ENCODE data around the gene NKAP.
"Not testable (repeated sequence)": the region's sequence is repeated elsewhere in the genome, so short reads cannot be mapped to it uniquely, and the experiment has no call there.

The NKAP gene

GRCh38 chrX:119943185-119943988, at the start of gene NKAP:
Gene NKAP (minus strand): TSS chrX:119943751. CDS start chrX:119943605, 146 bp downstream.
- Mint-ChIP-seq H3K4me3 (peak within 1 kb of the TSS; percentile 93), H3K27me3 (no peaks in the 10 kb centered on the region), H3K4me1 (peaks cover 23% of the 10 kb centered on the region), H3K27ac (peak within 1 kb of the TSS; percentile 94), H3K36me3 (no peaks in the 10 kb centered on the region), H3K9me3 (no peaks in the 10 kb centered on the region)

GRCh38 chrX:119991005-119991787, 47.6 kb upstream of the NKAP start:
- Mint-ChIP-seq H3K9me3 (no peaks in the 10 kb centered on the region), H3K4me3 (peak overlapping the region; percentile 60), H3K4me1 (peaks cover 14% of the 10 kb centered on the region), H3K27ac (no peak overlapping the region), H3K36me3 (no peaks in the 10 kb centered on the region), H3K27me3 (peaks cover 34% of the 10 kb centered on the region)

GRCh38 chrX:119990556-119991004, 47.0 kb upstream of the NKAP start:
- H3K9me3 Mint-ChIP-seq: no peaks in the 10 kb centered on the region
- no peak overlapping the region for H3K27ac Mint-ChIP-seq
- peaks cover 14% of the 10 kb centered on the region for H3K4me1 Mint-ChIP-seq
- no peaks in the 10 kb centered on the region for H3K36me3 Mint-ChIP-seq
- peaks cover 32% of the 10 kb centered on the region for H3K27me3 Mint-ChIP-seq
- peak overlapping the region; percentile 60 for H3K4me3 Mint-ChIP-seq

GRCh38 chrX:119989905-119990555, 46.5 kb upstream of the NKAP start:
- H3K36me3 Mint-ChIP-seq: no peaks in the 10 kb centered on the region
- H3K4me3 Mint-ChIP-seq: peak overlapping the region; percentile 60
- peaks cover 33% of the 10 kb centered on the region for H3K27me3 Mint-ChIP-seq
- H3K27ac Mint-ChIP-seq: no peak overlapping the region
- H3K9me3 Mint-ChIP-seq: no peaks in the 10 kb centered on the region
- H3K4me1 Mint-ChIP-seq: peaks cover 14% of the 10 kb centered on the region

- Mint-ChIP-seq H3K4me1 (peaks cover 8% of the 10 kb centered on the region), H3K4me3 (no peak overlapping the region), H3K36me3 (no peaks in the 10 kb centered on the region), H3K9me3 (no peaks in the 10 kb centered on the region), H3K27me3 (peaks cover 30% of the 10 kb centered on the region), H3K27ac (no peak overlapping the region)
Measured at GRCh38 chrX:119986203-119986602, 42.7 kb upstream of the NKAP start.

- Mint-ChIP-seq H3K27me3 (peaks cover 21% of the 10 kb centered on the region), H3K36me3 (no peaks in the 10 kb centered on the region), H3K9me3 (no peaks in the 10 kb centered on the region), H3K4me1 (no peaks in the 10 kb centered on the region), H3K27ac (no peak overlapping the region), H3K4me3 (no peak overlapping the region)
Measured at GRCh38 chrX:119984652-119985051, 41.1 kb upstream of the NKAP start.

- no peaks in the 10 kb centered on the region for H3K36me3 Mint-ChIP-seq
- no peaks in the 10 kb centered on the region for H3K4me1 Mint-ChIP-seq
- H3K4me3 Mint-ChIP-seq: no peak overlapping the region
- H3K27ac Mint-ChIP-seq: no peak overlapping the region
- no peaks in the 10 kb centered on the region for H3K9me3 Mint-ChIP-seq
- H3K27me3 Mint-ChIP-seq: peaks cover 18% of the 10 kb centered on the region
Measured at GRCh38 chrX:119983494-119983893, 39.9 kb upstream of the NKAP start.

- Mint-ChIP-seq H3K9me3 (no peaks in the 10 kb centered on the region), H3K36me3 (no peaks in the 10 kb centered on the region), H3K4me3 (no peak overlapping the region), H3K27ac (no peak overlapping the region), H3K27me3 (peaks cover 15% of the 10 kb centered on the region), H3K4me1 (no peaks in the 10 kb centered on the region)
Measured at GRCh38 chrX:119982145-119982544, 38.6 kb upstream of the NKAP start.

- H3K36me3 Mint-ChIP-seq: no peaks in the 10 kb centered on the region
- no peak overlapping the region for H3K4me3 Mint-ChIP-seq
- H3K4me1 Mint-ChIP-seq: no peaks in the 10 kb centered on the region
- H3K27ac Mint-ChIP-seq: no peak overlapping the region
- no peaks in the 10 kb centered on the region for H3K9me3 Mint-ChIP-seq
- H3K27me3 Mint-ChIP-seq: peaks cover 15% of the 10 kb centered on the region
Measured at GRCh38 chrX:119981286-119982070, 37.9 kb upstream of the NKAP start.

- H3K27me3 Mint-ChIP-seq, H3K27ac Mint-ChIP-seq, H3K4me1 Mint-ChIP-seq, H3K36me3 Mint-ChIP-seq, H3K9me3 Mint-ChIP-seq, H3K4me3 Mint-ChIP-seq: not testable (repeated sequence)
Measured at GRCh38 chrX:119977172-119977571, 33.6 kb upstream of the NKAP start.

GRCh38 chrX:119971184-119971583, 27.6 kb upstream of the NKAP start:
- H3K9me3 Mint-ChIP-seq: no peaks in the 10 kb centered on the region
- no peak overlapping the region for H3K27ac Mint-ChIP-seq
- no peaks in the 10 kb centered on the region for H3K27me3 Mint-ChIP-seq

GRCh38 chrX:119970574-119970973, 27.0 kb upstream of the NKAP start:
- H3K27ac Mint-ChIP-seq: no peak overlapping the region
- no peaks in the 10 kb centered on the region for H3K36me3 Mint-ChIP-seq
- H3K4me3 Mint-ChIP-seq: no peak overlapping the region
- no peaks in the 10 kb centered on the region for H3K4me1 Mint-ChIP-seq
- no peaks in the 10 kb centered on the region for H3K27me3 Mint-ChIP-seq
- no peaks in the 10 kb centered on the region for H3K9me3 Mint-ChIP-seq

More at GRCh38 chrX:119971184-119971583, 27.6 kb upstream of the NKAP start:
- H3K4me1 Mint-ChIP-seq: no peaks in the 10 kb centered on the region
- no peak overlapping the region for H3K4me3 Mint-ChIP-seq
- H3K36me3 Mint-ChIP-seq: no peaks in the 10 kb centered on the region

- H3K27ac Mint-ChIP-seq: not testable (repeated sequence)
Measured at GRCh38 chrX:119966837-119967236, 23.3 kb upstream of the NKAP start.

GRCh38 chrX:119960625-119961024, 17.1 kb upstream of the NKAP start:
- Mint-ChIP-seq H3K9me3 (no peaks in the 10 kb centered on the region), H3K4me1 (peaks cover 5% of the 10 kb centered on the region), H3K27ac (no peak overlapping the region), H3K36me3 (no peaks in the 10 kb centered on the region), H3K27me3 (peaks cover 9% of the 10 kb centered on the region), H3K4me3 (no peak overlapping the region)

More at GRCh38 chrX:119966837-119967236, 23.3 kb upstream of the NKAP start:
- not testable (repeated sequence) for H3K9me3 Mint-ChIP-seq, H3K27me3 Mint-ChIP-seq, H3K36me3 Mint-ChIP-seq, H3K4me3 Mint-ChIP-seq, H3K4me1 Mint-ChIP-seq
